GM18873 (cell line): ENCODE results near the gene FLRT1.

Experiments
- ATAC-seq: cut with Tn5 transposase; IDR thresholded peaks from one replicate; pipeline ENCODE4 v1.9.1; 2021; ENCODE audit warnings: mild to moderate bottlenecking, moderate library complexity, moderate number of reproducible peaks; ENCODE audit not compliant: unreplicated experiment, low FRiP score

The FLRT1 gene

GRCh38 chr11:64064374-64065140, 28.8 kb downstream of the FLRT1 start:
- ATAC-seq = no peak

GRCh38 chr11:64065141-64065465, 29.4 kb downstream of the FLRT1 start:
- no peak for ATAC-seq

GRCh38 chr11:64065712-64066111, 30.0 kb downstream of the FLRT1 start:
- ATAC-seq = no peak

GRCh38 chr11:64067230-64067993, 31.7 kb downstream of the FLRT1 start:
- no peak for ATAC-seq

GRCh38 chr11:64068705-64069400, 33.1 kb downstream of the FLRT1 start:
- no peak for ATAC-seq

GRCh38 chr11:64069401-64070313, 33.9 kb downstream of the FLRT1 start:
- no peak for ATAC-seq

GRCh38 chr11:64070314-64070681, 34.6 kb downstream of the FLRT1 start:
- ATAC-seq = no peak

- ATAC-seq = no peak
Measured at GRCh38 chr11:64071849-64072248, 36.1 kb downstream of the FLRT1 start.

GRCh38 chr11:64072403-64072802, 36.7 kb downstream of the FLRT1 start:
- no peak for ATAC-seq

GRCh38 chr11:64072871-64073270, 37.1 kb downstream of the FLRT1 start:
- ATAC-seq = no peak

GRCh38 chr11:64073542-64073941, 37.8 kb downstream of the FLRT1 start:
- no peak for ATAC-seq

- ATAC-seq = no peak
Measured at GRCh38 chr11:64074239-64074638, 38.5 kb downstream of the FLRT1 start.

GRCh38 chr11:64076758-64077157, 41.0 kb downstream of the FLRT1 start:
- no peak for ATAC-seq

- no peak for ATAC-seq
Measured at GRCh38 chr11:64077607-64078006, 41.9 kb downstream of the FLRT1 start.

GRCh38 chr11:64078284-64078683, 42.6 kb downstream of the FLRT1 start:
- no peak for ATAC-seq

GRCh38 chr11:64078905-64079304, 43.2 kb downstream of the FLRT1 start:
- ATAC-seq = no peak

- ATAC-seq = no peak
Measured at GRCh38 chr11:64080390-64080789, 44.7 kb downstream of the FLRT1 start.

- no peak for ATAC-seq
Measured at GRCh38 chr11:64081745-64082442, 46.2 kb downstream of the FLRT1 start.

- ATAC-seq = no peak
Measured at GRCh38 chr11:64083398-64084080, 47.8 kb downstream of the FLRT1 start.
